ENCODE data around the gene ZNF341. TPM values are rescaled to one million over a fixed set of nuclear protein-coding genes. Genes with fewer than 3 reads are reported as not detected.

Gene ZNF341
- total RNA-seq (1.4 TPM), polyA plus RNA-seq (3.1 TPM)

DNA sequence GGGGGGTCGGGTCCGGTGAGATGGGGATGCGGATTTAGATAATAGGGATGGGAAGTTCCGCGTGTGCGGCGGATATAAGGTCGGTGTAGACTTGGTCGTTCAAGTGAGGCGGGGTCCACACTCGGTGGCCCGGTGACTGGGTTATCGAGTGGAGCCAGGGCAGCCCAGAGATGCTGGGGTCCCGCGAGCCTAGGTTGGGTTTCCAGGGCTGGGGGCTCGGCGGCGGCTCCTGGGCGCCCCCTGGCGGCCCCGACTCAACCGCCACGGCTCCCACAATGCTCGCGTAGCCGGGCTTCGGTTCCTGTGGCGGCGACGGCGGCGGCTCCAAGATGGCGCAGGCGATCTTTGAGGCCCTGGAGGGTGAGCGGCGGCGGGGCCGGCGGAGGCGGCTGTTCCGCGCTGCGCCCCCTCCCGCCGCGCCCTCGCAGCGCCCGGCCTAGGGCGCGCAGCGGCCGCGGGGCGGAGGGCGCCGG is at the start of gene ZNF341:
ZNF341 (plus strand) TSS at position 304 of the 473 bp plus-strand sequence; CDS start at position 330, 26 bp downstream.
- Histone ChIP-seq H3K4me3 (ENCODE audit: low read depth, low read length) (peak within 1 kb of the TSS; percentile 56), H3K36me3 (ENCODE audit: insufficient read depth) (no peaks in the 10 kb centered on the region), H3K27ac (ENCODE audit: low read depth) (peak within 1 kb of the TSS; percentile 94), H3K4me1 (ENCODE audit: insufficient read depth) (no peaks in the 10 kb centered on the region)
- 2% methylated on average over 56 of the region's 57 CpGs for WGBS
- DNase-seq (ENCODE audit: extremely low spot score): no peak

- no peaks in the 10 kb centered on the region for H3K36me3 ChIP-seq (ENCODE audit: insufficient read depth)
- H3K4me3 ChIP-seq (ENCODE audit: low read depth, low read length): no peak overlapping the region
- no peak for DNase-seq (ENCODE audit: extremely low spot score)
- peaks cover 2% of the 10 kb centered on the region for H3K4me1 ChIP-seq (ENCODE audit: insufficient read depth)
- no peak overlapping the region for H3K27ac ChIP-seq (ENCODE audit: low read depth)
- 40% methylated on average over 10 of the region's 10 CpGs for WGBS
Observed at GRCh38 chr20:33684533-33685327, 47.1 kb upstream of the ZNF341 start.

GRCh38 chr20:33685328-33686099 is 46.3 kb upstream of the ZNF341 start:
- Histone ChIP-seq H3K4me1 (ENCODE audit: insufficient read depth) (peaks cover 2% of the 10 kb centered on the region), H3K36me3 (ENCODE audit: insufficient read depth) (no peaks in the 10 kb centered on the region), H3K4me3 (ENCODE audit: low read depth, low read length) (peak overlapping the region; percentile 68), H3K27ac (ENCODE audit: low read depth) (no peak overlapping the region)
- no peak for DNase-seq (ENCODE audit: extremely low spot score)
- 2% methylated on average over 52 of the region's 53 CpGs for WGBS

DNA sequence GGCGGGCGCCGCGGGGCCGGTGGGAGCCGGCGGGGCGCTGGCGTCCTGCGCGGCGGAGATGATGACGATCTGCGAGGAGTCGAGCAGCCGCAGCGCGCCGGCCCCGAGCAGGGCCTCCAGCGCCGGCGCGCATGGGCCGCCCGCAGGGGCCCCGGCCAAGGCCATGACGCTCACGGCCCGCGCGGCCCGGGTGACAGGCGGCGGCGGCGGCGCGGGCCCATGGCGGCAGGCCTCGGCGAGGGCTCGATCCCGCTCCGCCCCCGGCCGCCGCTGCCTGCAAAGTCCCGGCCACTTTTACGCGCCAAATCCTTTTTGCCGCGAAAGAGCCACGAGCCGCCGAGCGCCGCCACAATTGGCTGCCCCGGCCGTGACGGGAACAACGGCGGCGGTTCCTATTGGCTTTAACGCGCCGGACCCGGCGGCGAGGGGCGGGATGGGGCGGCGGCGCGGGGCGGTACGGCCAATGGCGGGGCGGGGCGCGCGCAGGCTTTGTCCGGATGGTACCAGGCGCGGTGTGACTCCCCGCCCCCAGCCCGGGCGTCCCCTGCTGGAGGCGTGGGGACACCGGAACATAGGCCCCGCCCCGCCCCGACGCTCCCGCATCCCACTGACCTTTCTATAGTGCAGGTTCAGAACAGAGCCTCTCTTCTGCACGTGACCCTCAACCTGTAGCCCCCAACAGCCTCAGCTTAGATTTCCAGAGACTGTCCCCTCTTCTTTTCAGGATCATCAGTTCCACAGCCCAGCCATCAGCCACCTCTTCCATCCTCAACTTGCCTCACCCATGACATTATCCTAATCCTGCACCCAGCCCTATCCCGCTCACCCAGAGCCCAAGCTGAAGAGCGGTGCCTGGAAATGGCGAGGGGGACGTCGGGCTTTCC is 45.5 kb upstream of the ZNF341 start, which contains the start of gene E2F1:
E2F1 (minus strand) TSS at position 286 of the 884 bp plus-strand sequence; CDS start at position 165, 121 bp downstream.
- peak within 1 kb of the TSS; percentile 68 for H3K4me3 ChIP-seq (ENCODE audit: low read depth, low read length)
- H3K4me1 ChIP-seq (ENCODE audit: insufficient read depth): peaks cover 2% of the 10 kb centered on the region
- WGBS: 2% methylated on average over 101 of the region's 101 CpGs
- H3K27ac ChIP-seq (ENCODE audit: low read depth): no peak within 1 kb of the TSS
- peak; percentile 78 for DNase-seq (ENCODE audit: extremely low spot score)
- H3K36me3 ChIP-seq (ENCODE audit: insufficient read depth): no peaks in the 10 kb centered on the region

GRCh38 chr20:33686984-33687366 is 44.8 kb upstream of the ZNF341 start:
- no peak for DNase-seq (ENCODE audit: extremely low spot score)
- H3K4me3 ChIP-seq (ENCODE audit: low read depth, low read length): no peak overlapping the region
- WGBS: 79% methylated on average over 14 of the region's 14 CpGs
- no peak overlapping the region for H3K27ac ChIP-seq (ENCODE audit: low read depth)
- H3K4me1 ChIP-seq (ENCODE audit: insufficient read depth): peaks cover 2% of the 10 kb centered on the region
- H3K36me3 ChIP-seq (ENCODE audit: insufficient read depth): no peaks in the 10 kb centered on the region

DNA sequence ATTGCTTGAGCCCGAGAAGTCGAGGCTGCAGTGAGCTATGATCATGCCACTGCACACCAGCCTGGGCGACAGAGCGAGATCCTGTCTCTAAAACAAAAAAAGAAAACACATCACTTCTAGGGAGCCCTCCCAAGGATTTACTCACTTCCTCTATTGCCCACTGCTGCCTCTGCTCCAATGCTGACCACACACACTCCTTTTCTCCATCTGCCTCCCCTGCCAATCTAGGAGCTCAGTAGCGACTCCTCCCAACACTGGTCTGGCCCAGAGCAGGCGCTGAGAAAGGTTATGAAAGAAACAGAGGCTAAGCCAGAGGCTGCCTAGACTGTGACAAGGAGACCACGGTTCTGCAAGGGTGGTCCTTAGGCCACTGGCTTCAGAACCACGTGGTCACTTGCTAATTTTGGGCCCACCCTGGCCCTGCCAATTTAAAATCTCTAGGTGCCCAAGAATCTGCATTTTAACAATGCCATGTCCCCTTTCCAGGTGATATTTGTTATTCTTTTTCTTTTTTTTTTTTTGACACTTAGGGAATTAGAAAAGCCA is 44.4 kb upstream of the ZNF341 start:
- Histone ChIP-seq H3K27ac (ENCODE audit: low read depth) (no peak overlapping the region), H3K4me3 (ENCODE audit: low read depth, low read length) (no peak overlapping the region), H3K4me1 (ENCODE audit: insufficient read depth) (peaks cover 2% of the 10 kb centered on the region), H3K36me3 (ENCODE audit: insufficient read depth) (no peaks in the 10 kb centered on the region)
- no peak for DNase-seq (ENCODE audit: extremely low spot score)
- WGBS: 76% methylated on average over 8 of the region's 8 CpGs

- Histone ChIP-seq H3K4me3 (ENCODE audit: low read depth, low read length) (no peak overlapping the region), H3K27ac (ENCODE audit: low read depth) (no peak overlapping the region), H3K4me1 (ENCODE audit: insufficient read depth) (peaks cover 2% of the 10 kb centered on the region), H3K36me3 (ENCODE audit: insufficient read depth) (no peaks in the 10 kb centered on the region)
- 80% methylated on average over 3 of the region's 3 CpGs for WGBS
- no peak for DNase-seq (ENCODE audit: extremely low spot score)
Observed at GRCh38 chr20:33687993-33688937, 43.5 kb upstream of the ZNF341 start.

DNA sequence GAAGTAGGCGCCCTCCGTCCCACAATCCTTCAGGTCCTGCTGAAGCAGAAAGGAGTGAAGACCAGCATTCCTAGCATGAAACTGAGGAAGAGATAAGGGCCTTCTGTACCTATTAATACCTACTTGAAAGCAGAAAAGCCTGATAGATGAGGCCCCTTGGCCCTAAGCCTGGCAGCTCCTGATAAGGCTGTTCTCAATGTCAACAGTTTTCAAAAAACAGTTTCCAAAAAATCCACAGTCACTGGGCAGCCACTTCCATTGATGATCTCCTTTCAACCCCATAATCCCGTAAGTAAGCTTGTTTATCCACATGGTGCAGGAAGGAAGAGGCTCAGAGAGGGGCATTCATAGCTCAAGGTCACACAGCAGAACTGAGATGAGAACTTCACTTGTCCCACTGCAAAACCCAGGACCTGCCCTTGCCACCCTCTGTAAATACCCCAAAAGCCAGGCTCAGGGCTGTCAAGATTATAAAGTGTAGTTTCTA is 42.8 kb upstream of the ZNF341 start:
- Histone ChIP-seq H3K4me3 (ENCODE audit: low read depth, low read length) (no peak overlapping the region), H3K4me1 (ENCODE audit: insufficient read depth) (peaks cover 2% of the 10 kb centered on the region), H3K36me3 (ENCODE audit: insufficient read depth) (no peaks in the 10 kb centered on the region), H3K27ac (ENCODE audit: low read depth) (no peak overlapping the region)
- DNase-seq (ENCODE audit: extremely low spot score): no peak
- WGBS: 74% methylated on average over 3 of the region's 3 CpGs

DNA sequence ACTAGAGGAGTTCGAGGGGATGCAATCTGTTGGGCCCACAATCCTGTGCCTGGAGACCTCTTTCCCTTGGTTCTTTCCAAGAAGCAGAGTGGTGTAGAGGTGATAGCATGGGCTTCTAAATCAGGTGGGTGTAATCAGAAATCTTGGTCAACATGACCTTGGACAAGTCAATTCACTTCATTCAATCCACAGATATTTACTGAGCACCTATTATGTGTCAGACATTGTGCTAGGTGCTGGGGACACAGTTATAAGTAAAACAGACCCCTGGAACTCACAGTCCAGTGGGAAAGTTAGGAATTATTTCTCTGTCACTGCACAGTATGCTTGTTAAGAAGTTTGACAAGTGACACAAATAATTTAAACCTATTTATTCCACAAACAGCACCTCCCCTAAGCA is 42.3 kb upstream of the ZNF341 start:
- WGBS: 84% methylated on average over 1 of the region's 1 CpG
- Histone ChIP-seq H3K36me3 (ENCODE audit: insufficient read depth) (no peaks in the 10 kb centered on the region), H3K4me3 (ENCODE audit: low read depth, low read length) (no peak overlapping the region), H3K4me1 (ENCODE audit: insufficient read depth) (peaks cover 2% of the 10 kb centered on the region), H3K27ac (ENCODE audit: low read depth) (no peak overlapping the region)
- DNase-seq (ENCODE audit: extremely low spot score): no peak

GRCh38 chr20:33689973-33690372 is 41.8 kb upstream of the ZNF341 start:
- H3K4me3 ChIP-seq (ENCODE audit: low read depth, low read length): no peak overlapping the region
- no peaks in the 10 kb centered on the region for H3K36me3 ChIP-seq (ENCODE audit: insufficient read depth)
- 48% methylated on average over 4 of the region's 4 CpGs for WGBS
- no peaks in the 10 kb centered on the region for H3K4me1 ChIP-seq (ENCODE audit: insufficient read depth)
- H3K27ac ChIP-seq (ENCODE audit: low read depth): no peak overlapping the region
- DNase-seq (ENCODE audit: extremely low spot score): no peak

- Histone ChIP-seq H3K36me3 (ENCODE audit: insufficient read depth) (no peaks in the 10 kb centered on the region), H3K4me1 (ENCODE audit: insufficient read depth) (no peaks in the 10 kb centered on the region), H3K27ac (ENCODE audit: low read depth) (peak overlapping the region; percentile 27), H3K4me3 (ENCODE audit: low read depth, low read length) (no peak overlapping the region)
- WGBS: 88% methylated on average over 5 of the region's 5 CpGs
- DNase-seq (ENCODE audit: extremely low spot score): no peak
Observed at GRCh38 chr20:33693289-33693688, 38.5 kb upstream of the ZNF341 start.
